ENCODE data around the gene VEGFB.

Gene VEGFB

DNA sequence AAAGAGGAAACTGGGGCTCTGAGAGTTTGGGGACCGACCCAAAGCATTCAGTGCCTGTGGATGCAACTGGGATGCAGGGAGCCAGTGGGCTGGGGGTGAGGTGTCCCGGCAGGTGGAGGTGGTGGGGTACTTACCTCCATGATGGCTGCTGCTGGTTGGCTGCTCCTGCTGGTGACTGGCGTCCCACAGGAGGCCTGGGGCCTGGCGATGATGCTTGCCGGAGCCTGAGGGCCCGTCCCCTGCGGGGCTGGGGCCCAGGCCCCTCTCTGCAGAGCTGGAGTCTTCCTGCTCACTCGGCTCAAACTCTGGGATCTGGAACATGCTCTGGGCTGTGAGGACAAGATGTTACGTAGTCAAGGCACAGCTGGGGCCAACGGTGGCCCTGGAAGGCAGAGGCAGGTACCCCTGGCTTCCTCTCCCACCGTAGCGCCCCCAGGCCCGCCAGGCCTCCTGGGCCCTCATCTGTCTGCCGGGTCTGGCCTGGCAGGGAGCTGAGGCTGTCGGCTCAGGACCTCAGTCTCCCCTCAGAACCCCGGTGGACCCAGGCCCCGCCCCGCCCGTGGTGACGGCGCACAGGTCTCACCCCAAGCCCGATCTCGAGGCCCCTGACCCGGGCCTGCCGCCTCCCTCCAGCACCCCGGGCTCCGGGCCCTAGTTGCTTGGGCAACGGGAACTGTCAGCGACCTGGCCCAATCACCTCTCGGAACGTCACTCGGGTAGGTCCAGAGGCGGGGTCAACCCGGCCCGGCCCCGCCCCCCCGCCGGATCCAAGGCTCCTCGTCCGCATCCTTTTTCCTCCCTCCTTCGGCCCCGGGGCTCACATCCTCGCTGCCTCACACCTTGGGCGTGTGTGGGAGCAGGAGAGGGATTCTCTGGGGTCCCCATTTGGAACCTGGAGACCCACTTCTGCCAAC lies 49.9 kb downstream of the VEGFB start, which contains the start of gene BAD:
TSS of gene BAD (minus strand) at position 618 of the 914 bp plus-strand sequence. CDS start at position 321, 297 bp downstream.
- peak; percentile 96 for DNase-seq (ENCODE audit: low spot score)

- DNase-seq (ENCODE audit: low spot score): peak; percentile 87
Measured at GRCh38 chr11:64284962-64285884, 50.8 kb downstream of the VEGFB start, which contains the start of gene GPR137. Gene GPR137, plus strand, starts transcription at chr11:64285848. Its CDS starts 677 bp downstream, at chr11:64286525.

GRCh38 chr11:64285885-64286800 lies 51.8 kb downstream of the VEGFB start:
- DNase-seq (ENCODE audit: low spot score): no peak

DNA sequence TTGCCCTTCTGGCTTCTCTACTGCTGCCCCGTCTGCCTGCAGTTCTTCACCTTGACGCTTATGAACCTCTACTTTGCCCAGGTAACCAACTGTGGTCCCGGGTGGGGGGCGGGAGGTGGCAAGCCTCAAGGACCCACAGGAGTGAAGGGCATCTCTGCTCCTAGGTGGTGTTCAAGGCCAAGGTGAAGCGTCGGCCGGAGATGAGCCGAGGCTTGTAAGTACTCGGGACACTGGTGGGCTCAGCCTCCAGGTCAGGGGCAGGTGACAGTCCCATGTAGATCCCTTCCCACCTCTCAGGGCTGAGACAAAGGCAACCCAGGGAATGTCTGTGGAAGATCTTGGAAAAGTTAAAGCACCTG lies 52.4 kb downstream of the VEGFB start:
- no peak for DNase-seq (ENCODE audit: low spot score)

GRCh38 chr11:64287676-64288352 lies 53.4 kb downstream of the VEGFB start:
- DNase-seq (ENCODE audit: low spot score): no peak

- no peak for DNase-seq (ENCODE audit: low spot score)
Measured at GRCh38 chr11:64288353-64288750, 54.0 kb downstream of the VEGFB start.

Data from putamen (tissue), 1 donor.